Measurements from ENCODE around the gene GLIS1. TPM values are rescaled to one million over a fixed set of nuclear protein-coding genes. Genes with fewer than 3 reads are reported as not detected.

The GLIS1 gene
- total and polyA plus RNA-seq, 7 donors: 0.03 to 0.40 (median 0.15) TPM

DNA sequence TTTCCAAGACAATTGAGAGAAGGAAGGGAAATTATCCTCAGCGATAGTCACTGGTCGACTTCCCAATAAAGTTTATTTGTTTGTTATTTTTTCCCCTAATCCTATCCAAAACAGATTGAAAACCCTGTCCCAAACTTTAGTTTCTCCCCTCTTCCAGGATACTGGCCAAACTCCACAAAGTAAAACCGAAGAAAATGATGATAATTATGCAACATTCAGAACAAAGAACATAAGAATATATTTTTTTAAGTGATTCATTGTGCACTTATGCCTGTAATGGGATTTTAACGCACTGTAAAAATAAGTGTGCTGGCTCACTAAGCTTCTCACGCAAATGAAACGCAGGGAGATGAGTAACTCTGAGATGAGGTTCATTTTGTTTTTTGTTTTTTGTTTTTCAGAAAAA, 6.0 kb downstream of the GLIS1 start:
- no peaks in the 10 kb centered on the region for H3K36me3 ChIP-seq (ENCODE audit: insufficient read depth in 1 of 2, low read depth in 1 of 2)
- no peaks in the 10 kb centered on the region for H3K9me3 ChIP-seq
- peaks cover 2 to 22% (median 8%) of the 10 kb centered on the region in 3 donors for H3K27me3 ChIP-seq (ENCODE audit: insufficient read depth in 3 of 3, low read length in 2 of 3)
- H3K4me1 ChIP-seq: no peaks in the 10 kb centered on the region
- intact Hi-C loops (cut with DNase I): no loop called here
- 54 to 65% (median 62%) methylated on average over 6 of the region's 6 CpGs for WGBS, 3 donors
- TF ChIP-seq, protein P1, sequence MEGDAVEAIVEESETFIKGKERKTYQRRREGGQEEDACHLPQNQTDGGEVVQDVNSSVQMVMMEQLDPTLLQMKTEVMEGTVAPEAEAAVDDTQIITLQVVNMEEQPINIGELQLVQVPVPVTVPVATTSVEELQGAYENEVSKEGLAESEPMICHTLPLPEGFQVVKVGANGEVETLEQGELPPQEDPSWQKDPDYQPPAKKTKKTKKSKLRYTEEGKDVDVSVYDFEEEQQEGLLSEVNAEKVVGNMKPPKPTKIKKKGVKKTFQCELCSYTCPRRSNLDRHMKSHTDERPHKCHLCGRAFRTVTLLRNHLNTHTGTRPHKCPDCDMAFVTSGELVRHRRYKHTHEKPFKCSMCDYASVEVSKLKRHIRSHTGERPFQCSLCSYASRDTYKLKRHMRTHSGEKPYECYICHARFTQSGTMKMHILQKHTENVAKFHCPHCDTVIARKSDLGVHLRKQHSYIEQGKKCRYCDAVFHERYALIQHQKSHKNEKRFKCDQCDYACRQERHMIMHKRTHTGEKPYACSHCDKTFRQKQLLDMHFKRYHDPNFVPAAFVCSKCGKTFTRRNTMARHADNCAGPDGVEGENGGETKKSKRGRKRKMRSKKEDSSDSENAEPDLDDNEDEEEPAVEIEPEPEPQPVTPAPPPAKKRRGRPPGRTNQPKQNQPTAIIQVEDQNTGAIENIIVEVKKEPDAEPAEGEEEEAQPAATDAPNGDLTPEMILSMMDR (IDR thresholded peaks at IDR 0.05): no peak
- no peak for ATAC-seq
- no peak for DNase-seq
- H3K27ac ChIP-seq: no peak overlapping the region
- no peak overlapping the region for H3K4me3 ChIP-seq

- Histone ChIP-seq H3K4me3 (no peak overlapping the region), H3K27ac (no peak overlapping the region), H3K9me3 (no peaks in the 10 kb centered on the region), H3K36me3 (ENCODE audit: insufficient read depth in 1 of 2, low read depth in 1 of 2) (no peaks in the 10 kb centered on the region), H3K27me3 (ENCODE audit: insufficient read depth in 3 of 3, low read length in 2 of 3) (peaks cover 2 to 17% (median 8%) of the 10 kb centered on the region in 3 donors), H3K4me1 (no peaks in the 10 kb centered on the region)
- DNase-seq (no peak), ATAC-seq (no peak)
- TF ChIP-seq, protein P1 (IDR thresholded peaks at IDR 0.05): no peak
- intact Hi-C loops (cut with DNase I): no loop called here
- WGBS, 3 donors: 49 to 55% (median 52%) methylated on average over 3 of the region's 3 CpGs
Observed at GRCh38 chr1:53732409-53732808, 6.6 kb downstream of the GLIS1 start.

DNA sequence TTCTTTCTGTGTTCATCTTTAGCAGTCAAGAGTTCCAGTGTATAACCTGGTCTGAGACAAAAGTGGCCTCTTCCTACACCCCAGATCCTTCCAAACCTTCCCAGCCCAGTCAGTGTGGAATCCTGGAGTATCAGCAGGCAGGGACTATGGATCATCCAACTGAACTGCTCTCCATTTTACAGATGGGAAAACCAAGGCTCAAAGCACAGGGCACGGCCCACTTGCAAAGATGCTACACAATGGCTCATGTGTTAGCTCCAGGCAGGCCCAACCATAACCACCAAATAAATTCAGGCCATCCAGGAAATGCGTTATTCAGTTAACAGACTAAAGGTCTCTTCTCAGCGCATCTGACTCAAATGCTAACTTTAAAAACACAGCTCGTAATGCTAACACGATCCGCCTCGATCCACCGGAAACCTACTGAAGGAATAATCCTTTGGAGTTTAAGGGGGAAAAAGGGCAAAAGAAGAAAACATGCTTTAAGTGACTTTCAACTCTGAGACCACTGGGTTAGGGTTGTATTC, 7.1 kb downstream of the GLIS1 start:
- H3K9me3 ChIP-seq: no peaks in the 10 kb centered on the region
- DNase-seq: no peak
- TF ChIP-seq, protein P1 (IDR thresholded peaks at IDR 0.05): no peak
- peaks cover 2 to 14% (median 8%) of the 10 kb centered on the region in 3 donors for H3K27me3 ChIP-seq (ENCODE audit: insufficient read depth in 3 of 3, low read length in 2 of 3)
- H3K4me1 ChIP-seq: no peaks in the 10 kb centered on the region
- H3K36me3 ChIP-seq (ENCODE audit: insufficient read depth in 1 of 2, low read depth in 1 of 2): no peaks in the 10 kb centered on the region
- ATAC-seq: no peak
- no peak overlapping the region for H3K27ac ChIP-seq
- intact Hi-C loops (cut with DNase I): no loop called here
- WGBS, 3 donors: 87 to 90% (median 89%) methylated on average over 8 of the region's 8 CpGs
- H3K4me3 ChIP-seq: no peak overlapping the region

- DNase-seq: no peak
- intact Hi-C loops (cut with DNase I): no loop called here
- Histone ChIP-seq H3K27ac (no peak overlapping the region), H3K9me3 (no peaks in the 10 kb centered on the region), H3K4me1 (no peaks in the 10 kb centered on the region), H3K4me3 (no peak overlapping the region), H3K27me3 (ENCODE audit: insufficient read depth in 3 of 3, low read length in 2 of 3) (peaks cover 2 to 8% (median 7%) of the 10 kb centered on the region in 3 donors), H3K36me3 (ENCODE audit: insufficient read depth in 1 of 2, low read depth in 1 of 2) (no peaks in the 10 kb centered on the region)
- TF ChIP-seq, protein P1 (IDR thresholded peaks at IDR 0.05): no peak
- ATAC-seq: no peak
- WGBS, 3 donors: 84 to 88% (median 87%) methylated on average over 10 of the region's 10 CpGs
Observed at GRCh38 chr1:53731043-53731600, 7.8 kb downstream of the GLIS1 start.
